Caco-2 (cell line): Measurements from ENCODE around the gene MBOAT7. TPM values are rescaled to one million over a fixed set of nuclear protein-coding genes. Genes with fewer than 3 reads are reported as not detected.

Experiments used
- BruUV-seq: library from RNA; stranded (reverse); fragments of 400-500 nt; replicated peaks from 2 replicates; lab custom pipeline; 2021; lab: Mats Ljungman, UMichigan
- CTCF ChIA-PET: fragments of 300-600 bp; sonication (Branson Sonifier 250); formaldehyde crosslinking; loops from one replicate; lab custom pipeline; 2022; ENCODE audit warnings: antibody characterized with exemption; lab: Charles Lee
- POLR2A ChIA-PET: fragments of 300-600 bp; sonication (Branson Sonifier 250); formaldehyde crosslinking; loops from one replicate; lab custom pipeline; 2022; ENCODE audit warnings: antibody characterized with exemption; lab: Charles Lee
- DNase-seq, 2 experiments: peaks; one replicate each; pipeline versions ENCODE4 v3.0.0 to v3.0.0-alpha.2; 2020 to 2022
- H3K27me3 ChIP-seq: replicated peaks from 2 replicates; pipeline ENCODE4 v1.6.0; 2011; ENCODE audit warnings: low read length; ENCODE audit not compliant: control insufficient read depth, insufficient read depth
- H3K36me3 ChIP-seq: 2 replicates; pipeline ENCODE4 v1.5.1; 2011; ENCODE audit warnings: low read length; ENCODE audit not compliant: control insufficient read depth, insufficient read depth
- H3K4me1 ChIP-seq: fragments of 250-450 bp; sonication (Bioruptor Pico); 2 replicates; pipeline ENCODE4 v1.5.1; 2020; ENCODE audit warnings: mild to moderate bottlenecking
- H3K4me3 ChIP-seq: 2 replicates; pipeline ENCODE4 v1.5.1; 2011; ENCODE audit warnings: low read depth, mild to moderate bottlenecking, control low read depth, low read length
- H3K9me3 ChIP-seq: fragments of 250-450 bp; sonication (Bioruptor Pico); 2 replicates; pipeline ENCODE4 v1.5.1; 2020; ENCODE audit warnings: mild to moderate bottlenecking, moderate library complexity
- H3K27ac Mint-ChIP-seq: one replicate; pipeline ENCODE4 v1.8.0; 2022; ENCODE audit warnings: mixed read lengths; ENCODE audit not compliant: unreplicated experiment
- H3K27me3 Mint-ChIP-seq: one replicate; pipeline ENCODE4 v1.8.0; 2022; ENCODE audit warnings: mixed read lengths; ENCODE audit not compliant: insufficient read depth, unreplicated experiment
- H3K36me3 Mint-ChIP-seq: one replicate; pipeline ENCODE4 v1.8.0; 2022; ENCODE audit warnings: mild to moderate bottlenecking, mixed read lengths; ENCODE audit not compliant: insufficient read depth, unreplicated experiment
- H3K4me1 Mint-ChIP-seq: one replicate; pipeline ENCODE4 v1.8.0; 2022; ENCODE audit warnings: low read depth, mixed read lengths; ENCODE audit not compliant: unreplicated experiment
- H3K4me3 Mint-ChIP-seq: one replicate; pipeline ENCODE4 v1.8.0; 2022; ENCODE audit warnings: mild to moderate bottlenecking, moderate library complexity, mixed read lengths; ENCODE audit not compliant: unreplicated experiment
- H3K9me3 Mint-ChIP-seq: one replicate; pipeline ENCODE4 v1.8.0; 2022; ENCODE audit warnings: mixed read lengths; ENCODE audit not compliant: unreplicated experiment
- intact Hi-C: fragments of 100-400 bp; cut with micrococcal nuclease; formaldehyde crosslinking; loops from one replicate; pipeline ENCODE4 v1.10.0; 2022; ENCODE audit not compliant: unreplicated experiment
- total RNA-seq: library from RNA; stranded (reverse); gene quantifications from 2 replicates; pipeline ENCODE4 v1.2.3, GENCODE V29; 2022
- TF ChIP-seq, protein P1 (sequence below), 2 experiments: fragments of 200-600 bp in 1 of 2; IDR thresholded peaks; 1 replicate in 1 of 2; 2 replicates in 1 of 2; pipeline versions ENCODE4 v1.5.1 to v1.8.0; 2011 to 2022; ENCODE audit warnings: antibody characterized with exemption in 1 of 2, control low read depth in 1 of 2, inconsistent platforms in 1 of 2, low read depth in 1 of 2, low read length in 1 of 2, mild to moderate bottlenecking in 1 of 2, moderate library complexity in 1 of 2; ENCODE audit not compliant: insufficient read depth in 1 of 2, severe bottlenecking in 1 of 2, unreplicated experiment in 1 of 2

MBOAT7 gene
- total RNA-seq, 1 experiment from 2014 or later: 137 TPM

DNA sequence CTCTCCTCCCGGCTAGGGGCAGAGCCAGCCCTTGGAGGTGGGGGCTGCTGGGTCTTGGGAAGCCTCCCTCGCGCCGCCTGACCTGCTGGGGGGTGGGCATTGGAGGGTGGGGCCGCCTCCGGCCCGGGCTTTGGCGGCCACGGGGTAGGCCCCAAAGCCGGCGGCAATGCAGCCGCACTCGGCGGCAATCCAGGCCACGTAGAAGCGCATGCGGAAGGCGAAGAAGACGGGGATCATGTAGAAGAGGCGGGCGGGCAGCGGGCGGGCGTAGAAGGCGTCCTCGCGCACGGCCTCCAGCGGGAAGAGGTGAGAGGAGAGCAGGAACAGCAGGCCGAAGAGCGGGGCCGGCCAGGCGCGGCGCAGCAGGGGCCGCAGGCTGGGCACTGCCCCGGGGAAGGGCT, 8.7 kb downstream of the MBOAT7 start:
- intact Hi-C loops: no loop called here
- CTCF ChIA-PET: interaction anchor here (0.7 kb wide), 1 partner anchor 9 kb away, joined by 4 read pairs; the partner anchor contains the start of gene MBOAT7
- no TSS peak for BruUV-seq

DNA sequence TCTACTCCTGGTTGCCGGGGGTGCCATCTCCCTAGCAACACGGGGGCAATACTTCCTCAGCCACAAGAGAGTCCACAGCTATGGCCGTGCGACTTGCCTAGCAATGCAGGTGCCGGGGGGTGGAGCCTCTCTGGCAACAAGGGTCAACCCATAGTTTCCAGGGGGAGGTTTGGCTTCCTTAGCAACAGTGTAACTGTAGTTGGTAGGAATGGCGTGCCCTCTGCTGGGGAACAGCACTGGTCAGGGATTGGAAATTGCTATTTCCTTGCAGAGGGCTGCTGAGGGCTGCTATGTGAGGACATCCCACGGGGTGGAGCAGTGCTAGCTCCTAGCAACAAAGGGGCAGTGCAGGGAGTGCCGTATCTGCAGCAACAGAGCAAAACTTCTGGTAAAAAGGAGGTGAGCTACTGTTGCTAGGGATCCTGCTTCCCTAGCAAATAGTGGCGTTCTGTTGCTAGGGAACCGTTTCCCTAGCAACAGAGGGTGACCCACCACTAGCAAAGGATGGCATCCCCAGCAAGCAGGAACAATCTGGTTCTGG, 9.4 kb downstream of the MBOAT7 start:
- H3K4me3 Mint-ChIP-seq: no peak overlapping the region

More for the DNA sequence above, 8.7 kb downstream of the MBOAT7 start:
- TF ChIP-seq, protein P1, sequence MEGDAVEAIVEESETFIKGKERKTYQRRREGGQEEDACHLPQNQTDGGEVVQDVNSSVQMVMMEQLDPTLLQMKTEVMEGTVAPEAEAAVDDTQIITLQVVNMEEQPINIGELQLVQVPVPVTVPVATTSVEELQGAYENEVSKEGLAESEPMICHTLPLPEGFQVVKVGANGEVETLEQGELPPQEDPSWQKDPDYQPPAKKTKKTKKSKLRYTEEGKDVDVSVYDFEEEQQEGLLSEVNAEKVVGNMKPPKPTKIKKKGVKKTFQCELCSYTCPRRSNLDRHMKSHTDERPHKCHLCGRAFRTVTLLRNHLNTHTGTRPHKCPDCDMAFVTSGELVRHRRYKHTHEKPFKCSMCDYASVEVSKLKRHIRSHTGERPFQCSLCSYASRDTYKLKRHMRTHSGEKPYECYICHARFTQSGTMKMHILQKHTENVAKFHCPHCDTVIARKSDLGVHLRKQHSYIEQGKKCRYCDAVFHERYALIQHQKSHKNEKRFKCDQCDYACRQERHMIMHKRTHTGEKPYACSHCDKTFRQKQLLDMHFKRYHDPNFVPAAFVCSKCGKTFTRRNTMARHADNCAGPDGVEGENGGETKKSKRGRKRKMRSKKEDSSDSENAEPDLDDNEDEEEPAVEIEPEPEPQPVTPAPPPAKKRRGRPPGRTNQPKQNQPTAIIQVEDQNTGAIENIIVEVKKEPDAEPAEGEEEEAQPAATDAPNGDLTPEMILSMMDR (IDR thresholded peaks at IDR 0.05; ENCODE audit: insufficient read depth in 1 of 2, low read depth in 1 of 2, low read length in 1 of 2, severe bottlenecking in 1 of 2, unreplicated experiment in 1 of 2): no peak
- Histone ChIP-seq H3K4me1 (no peaks in the 10 kb centered on the region), H3K9me3 (no peaks in the 10 kb centered on the region), H3K36me3 (peaks cover 2% of the 10 kb centered on the region; the same call in 1 of the 2 replicates), H3K27me3 (no peaks in the 10 kb centered on the region), H3K4me3 (no peak overlapping the region)
- POLR2A ChIA-PET: interaction anchor here (1.1 kb wide), 1 partner anchor 9 kb away, joined by 6 read pairs; the partner anchor contains the start of gene MBOAT7
- Mint-ChIP-seq H3K4me3 (no peak overlapping the region), H3K27ac (no peak overlapping the region), H3K36me3 (peaks cover 37% of the 10 kb centered on the region), H3K27me3 (no peaks in the 10 kb centered on the region), H3K4me1 (no peaks in the 10 kb centered on the region), H3K9me3 (no peaks in the 10 kb centered on the region)
- DNase-seq: no peak

DNA sequence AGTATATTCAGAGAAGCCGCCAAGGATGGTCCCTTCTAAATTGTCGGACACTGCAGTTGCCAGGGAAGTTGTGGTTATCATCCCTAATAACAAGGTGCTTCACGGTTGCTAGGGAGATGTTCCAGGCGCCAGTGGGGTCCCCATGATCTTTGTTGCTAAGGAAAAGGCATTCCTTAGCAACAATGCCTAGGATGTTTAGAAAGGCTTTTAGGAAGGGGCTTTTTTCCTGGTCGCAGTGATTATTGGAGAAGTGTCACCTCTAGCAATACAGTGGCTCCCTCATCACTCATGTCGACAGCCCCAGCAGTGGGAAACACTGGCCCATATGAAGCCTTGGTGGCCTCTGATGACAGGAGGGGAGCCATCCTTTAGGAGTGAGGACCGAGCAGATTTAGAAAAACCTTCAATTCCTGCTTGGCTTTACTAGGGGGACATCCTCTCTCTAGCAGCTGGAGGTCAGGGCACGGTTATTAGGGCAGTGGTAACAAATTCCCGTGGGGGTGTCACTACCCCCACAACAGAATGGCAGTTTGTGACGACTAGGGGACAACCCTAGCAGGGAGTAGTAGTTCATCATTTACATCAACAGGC, 10.0 kb downstream of the MBOAT7 start:
- TSS peak; percentile 17 for BruUV-seq
- CTCF ChIA-PET: no interaction called here
- no peaks in the 10 kb centered on the region for H3K4me1 ChIP-seq

More for the DNA sequence above, 9.4 kb downstream of the MBOAT7 start:
- no peak for DNase-seq
- H3K9me3 ChIP-seq: no peaks in the 10 kb centered on the region
- intact Hi-C loops: no loop called here
- no peaks in the 10 kb centered on the region for H3K9me3 Mint-ChIP-seq
- H3K4me3 ChIP-seq: no peak overlapping the region
- TF ChIP-seq, protein P1 (IDR thresholded peaks at IDR 0.05; ENCODE audit: insufficient read depth in 1 of 2, low read depth in 1 of 2, low read length in 1 of 2, severe bottlenecking in 1 of 2, unreplicated experiment in 1 of 2): peak in 1 of 2 experiments; percentile 20
- ChIA-PET POLR2A (interaction anchor here (1.1 kb wide), 1 partner anchor 9 kb away, joined by 6 read pairs; the partner anchor contains the start of gene MBOAT7), CTCF (interaction anchor here (0.7 kb wide), 1 partner anchor 10 kb away, joined by 4 read pairs; the partner anchor contains the start of gene MBOAT7)
- BruUV-seq: no TSS peak
- no peaks in the 10 kb centered on the region for H3K27me3 Mint-ChIP-seq
- peaks cover 2% of the 10 kb centered on the region; the same call in 1 of the 2 replicates for H3K36me3 ChIP-seq
- no peaks in the 10 kb centered on the region for H3K4me1 ChIP-seq
- no peaks in the 10 kb centered on the region for H3K4me1 Mint-ChIP-seq
- H3K36me3 Mint-ChIP-seq: peaks cover 36% of the 10 kb centered on the region
- peak overlapping the region; percentile 29 for H3K27ac Mint-ChIP-seq
- no peaks in the 10 kb centered on the region for H3K27me3 ChIP-seq

More for the DNA sequence above, 10.0 kb downstream of the MBOAT7 start:
- Mint-ChIP-seq H3K27ac (peak overlapping the region; percentile 29), H3K4me1 (peaks cover 5% of the 10 kb centered on the region), H3K4me3 (no peak overlapping the region), H3K36me3 (peaks cover 41% of the 10 kb centered on the region), H3K9me3 (no peaks in the 10 kb centered on the region), H3K27me3 (no peaks in the 10 kb centered on the region)
- DNase-seq: no peak
- TF ChIP-seq, protein P1 (IDR thresholded peaks at IDR 0.05; ENCODE audit: insufficient read depth in 1 of 2, low read depth in 1 of 2, low read length in 1 of 2, severe bottlenecking in 1 of 2, unreplicated experiment in 1 of 2): no peak
- Histone ChIP-seq H3K4me3 (no peak overlapping the region), H3K9me3 (no peaks in the 10 kb centered on the region), H3K36me3 (peaks cover 2% of the 10 kb centered on the region; the same call in 1 of the 2 replicates), H3K27me3 (no peaks in the 10 kb centered on the region)
- intact Hi-C loops: no loop called here
- POLR2A ChIA-PET: interaction anchor here (1.1 kb wide), 1 partner anchor 10 kb away, joined by 6 read pairs; the partner anchor contains the start of gene MBOAT7
